C4-2B (cell line): ENCODE measurements around the gene EFTUD2.
"Not testable (repeated sequence)": the region's sequence is repeated elsewhere in the genome, so short reads cannot be mapped to it uniquely, and the experiment has no call there.

Experiments
- CTCF ChIP-seq: fragments of 450-650 bp; conservative IDR thresholded peaks from 2 replicates; pipeline ENCODE4 v1.5.1; 2017; ENCODE audit warnings: mild to moderate bottlenecking
- ZFX ChIP-seq: fragments of 450-650 bp; IDR thresholded peaks from 2 replicates; pipeline ENCODE4 v1.6.1; 2017

GRCh38 chr17:44818508-44818907, 80.7 kb downstream of the EFTUD2 start:
- not testable (repeated sequence) for TF ChIP-seq CTCF, ZFX
